Measurements from ENCODE around the gene DIDO1.

The DIDO1 gene

GRCh38 chr20:62846166-62846890 is 80.0 kb downstream of the DIDO1 start:
- no peak for DNase-seq

- DNase-seq, result no peak
Measured at GRCh38 chr20:62845416-62846160, 80.7 kb downstream of the DIDO1 start.

- DNase-seq, result no peak
Measured at GRCh38 chr20:62844182-62844581, 82.1 kb downstream of the DIDO1 start.

GRCh38 chr20:62843656-62844055 is 82.6 kb downstream of the DIDO1 start:
- DNase-seq, result no peak

GRCh38 chr20:62841705-62842212 is 84.5 kb downstream of the DIDO1 start:
- no peak for DNase-seq

GRCh38 chr20:62840244-62841197 is 85.8 kb downstream of the DIDO1 start:
- no peak for DNase-seq

- DNase-seq, result no peak
Measured at GRCh38 chr20:62839816-62840215, 86.5 kb downstream of the DIDO1 start.

- no peak for DNase-seq
Measured at GRCh38 chr20:62839261-62839660, 87.0 kb downstream of the DIDO1 start.

GRCh38 chr20:62838128-62838891 is 88.0 kb downstream of the DIDO1 start:
- DNase-seq, result no peak

GRCh38 chr20:62837790-62838127 is 88.5 kb downstream of the DIDO1 start:
- no peak for DNase-seq

- no peak for DNase-seq
Measured at GRCh38 chr20:62836967-62837490, 89.3 kb downstream of the DIDO1 start.

- no peak for DNase-seq
Measured at GRCh38 chr20:62835931-62836861, 90.1 kb downstream of the DIDO1 start.

GRCh38 chr20:62834967-62835730 is 91.2 kb downstream of the DIDO1 start:
- DNase-seq, result no peak

GRCh38 chr20:62832951-62833391 is 93.3 kb downstream of the DIDO1 start:
- no peak for DNase-seq

GRCh38 chr20:62832212-62832922 is 93.9 kb downstream of the DIDO1 start:
- no peak for DNase-seq

- DNase-seq, result no peak
Measured at GRCh38 chr20:62831854-62832211, 94.5 kb downstream of the DIDO1 start.

- no peak for DNase-seq
Measured at GRCh38 chr20:62831361-62831788, 94.9 kb downstream of the DIDO1 start.

- DNase-seq, result no peak
Measured at GRCh38 chr20:62830821-62831220, 95.5 kb downstream of the DIDO1 start.

GRCh38 chr20:62830251-62830650 is 96.1 kb downstream of the DIDO1 start:
- no peak for DNase-seq
